ENCODE measurements around the gene PELO.
"Not testable (repeated sequence)": the region's sequence is repeated elsewhere in the genome, so short reads cannot be mapped to it uniquely, and the experiment has no call there.

PELO gene

GRCh38 chr5:52799358-52799982, 11.8 kb downstream of the PELO start:
- FAIRE-seq = peak; percentile 51
- DNase-seq (ENCODE audit: insufficient read length, low spot score) = peak; percentile 52

GRCh38 chr5:52799983-52800393, 12.3 kb downstream of the PELO start:
- FAIRE-seq (peak; percentile 99), DNase-seq (ENCODE audit: insufficient read length, low spot score) (peak; percentile 98)

GRCh38 chr5:52800394-52801213, 12.9 kb downstream of the PELO start:
- DNase-seq (ENCODE audit: insufficient read length, low spot score) (no peak), FAIRE-seq (no peak)

GRCh38 chr5:52801329-52801728, 13.6 kb downstream of the PELO start:
- FAIRE-seq (peak; percentile 70), DNase-seq (ENCODE audit: insufficient read length, low spot score) (no peak)

GRCh38 chr5:52802272-52802973, 14.7 kb downstream of the PELO start:
- FAIRE-seq (no peak), DNase-seq (ENCODE audit: insufficient read length, low spot score) (no peak)

GRCh38 chr5:52802974-52803336, 15.2 kb downstream of the PELO start:
- DNase-seq (ENCODE audit: insufficient read length, low spot score) (no peak), FAIRE-seq (no peak)

GRCh38 chr5:52804387-52804791, 16.7 kb downstream of the PELO start:
- FAIRE-seq (no peak), DNase-seq (ENCODE audit: insufficient read length, low spot score) (no peak)

- FAIRE-seq (peak; percentile 84), DNase-seq (ENCODE audit: insufficient read length, low spot score) (no peak)
These were observed 17.3 kb downstream of the PELO start for GRCh38 chr5:52804981-52805380.

GRCh38 chr5:52805615-52806014, 17.9 kb downstream of the PELO start:
- FAIRE-seq (no peak), DNase-seq (ENCODE audit: insufficient read length, low spot score) (no peak)

- DNase-seq (ENCODE audit: insufficient read length, low spot score) (no peak), FAIRE-seq (no peak)
These were observed 19.3 kb downstream of the PELO start for GRCh38 chr5:52807037-52807436.

- FAIRE-seq (no peak), DNase-seq (ENCODE audit: insufficient read length, low spot score) (no peak)
These were observed 20.0 kb downstream of the PELO start for GRCh38 chr5:52807723-52808122.

GRCh38 chr5:52808316-52808901, 20.7 kb downstream of the PELO start:
- FAIRE-seq = no peak
- DNase-seq (ENCODE audit: insufficient read length, low spot score) = no peak

GRCh38 chr5:52809884-52810283, 22.2 kb downstream of the PELO start:
- FAIRE-seq (no peak), DNase-seq (ENCODE audit: insufficient read length, low spot score) (no peak)

- no peak for FAIRE-seq
- DNase-seq (ENCODE audit: insufficient read length, low spot score) = no peak
These were observed 22.7 kb downstream of the PELO start for GRCh38 chr5:52810426-52810825.

GRCh38 chr5:52811067-52811749, 23.5 kb downstream of the PELO start:
- DNase-seq (ENCODE audit: insufficient read length, low spot score) (no peak), FAIRE-seq (no peak)

- DNase-seq (ENCODE audit: insufficient read length, low spot score) (no peak), FAIRE-seq (no peak)
These were observed 26.8 kb downstream of the PELO start for GRCh38 chr5:52814352-52815148.

- no peak for DNase-seq (ENCODE audit: insufficient read length, low spot score)
- FAIRE-seq = no peak
These were observed 30.1 kb downstream of the PELO start for GRCh38 chr5:52817818-52818217.

GRCh38 chr5:52818360-52818759, 30.6 kb downstream of the PELO start:
- DNase-seq (ENCODE audit: insufficient read length, low spot score) = no peak

GRCh38 chr5:52818807-52819206, 31.1 kb downstream of the PELO start:
- not testable (repeated sequence) for FAIRE-seq; DNase-seq (ENCODE audit: insufficient read length, low spot score)

More at GRCh38 chr5:52818360-52818759, 30.6 kb downstream of the PELO start:
- FAIRE-seq = peak; percentile 33

- no peak for DNase-seq (ENCODE audit: insufficient read length, low spot score)
- no peak for FAIRE-seq
These were observed 34.2 kb downstream of the PELO start for GRCh38 chr5:52821901-52822300.

Measured in HTR-8/SVneo (cell line).